ENCODE results near the gene PRAC1. TPM values are rescaled to one million over a fixed set of nuclear protein-coding genes. Genes with fewer than 3 reads are reported as not detected.

PRAC1 gene
- total RNA-seq, 2 donors from 2014 or later, result not detected

GRCh38 chr17:48748718-48749566 lies 26.6 kb upstream of the PRAC1 start:
- ATAC-seq, result no peak

DNA sequence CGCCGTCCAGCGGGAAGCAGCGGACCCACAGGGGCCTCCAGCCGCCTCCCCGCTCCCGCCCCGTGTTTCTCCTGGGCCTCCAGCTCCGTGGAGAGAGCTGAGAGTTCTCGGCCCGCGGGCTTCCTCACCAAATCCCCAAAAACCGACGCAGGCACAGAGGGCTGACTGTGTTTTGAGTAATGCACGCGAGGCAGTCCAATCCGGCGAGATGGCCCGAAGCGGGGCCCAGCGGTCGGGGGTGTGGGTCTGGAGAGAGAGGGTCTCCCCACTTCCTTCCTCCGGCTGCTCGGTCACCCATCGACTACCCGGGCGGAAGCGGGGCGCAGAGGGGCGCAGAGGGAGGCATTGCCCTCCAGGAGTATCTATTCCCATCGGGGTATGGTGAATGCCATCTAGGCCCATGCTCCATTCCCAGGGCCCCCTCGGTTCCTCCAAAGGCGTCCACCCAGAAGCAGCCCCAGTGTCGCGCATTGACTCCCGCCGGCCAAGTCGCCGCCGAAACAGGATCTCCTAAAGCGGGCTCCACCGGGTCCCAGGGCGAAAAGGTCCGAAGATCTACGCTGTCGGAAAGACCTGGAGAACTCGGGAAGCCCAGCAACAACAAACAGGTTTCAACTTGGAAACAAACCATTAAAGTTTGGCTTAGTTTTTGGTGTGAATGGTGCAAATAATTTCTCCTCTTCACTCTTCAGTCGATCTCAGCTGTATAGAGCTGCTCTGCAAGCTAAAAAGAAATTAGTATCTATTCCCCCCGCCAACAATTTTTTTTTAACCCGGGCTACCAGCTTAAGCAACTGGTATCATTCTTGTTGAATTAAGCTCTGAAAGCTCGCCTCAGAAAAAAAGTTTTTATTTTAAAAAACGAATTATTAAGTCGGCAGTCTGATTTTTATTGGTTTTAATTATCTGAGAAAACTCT lies 25.4 kb upstream of the PRAC1 start:
- intact Hi-C loops (cut with DNase I), result no loop called here
- ATAC-seq (no peak), DNase-seq (no peak)

More at GRCh38 chr17:48748718-48749566, 26.6 kb upstream of the PRAC1 start:
- DNase-seq, result no peak
- intact Hi-C loops (cut with DNase I), result no loop called here

GRCh38 chr17:48746916-48747444 lies 24.7 kb upstream of the PRAC1 start:
- ATAC-seq (no peak), DNase-seq (no peak)
- intact Hi-C loops (cut with DNase I), result no loop called here

DNA sequence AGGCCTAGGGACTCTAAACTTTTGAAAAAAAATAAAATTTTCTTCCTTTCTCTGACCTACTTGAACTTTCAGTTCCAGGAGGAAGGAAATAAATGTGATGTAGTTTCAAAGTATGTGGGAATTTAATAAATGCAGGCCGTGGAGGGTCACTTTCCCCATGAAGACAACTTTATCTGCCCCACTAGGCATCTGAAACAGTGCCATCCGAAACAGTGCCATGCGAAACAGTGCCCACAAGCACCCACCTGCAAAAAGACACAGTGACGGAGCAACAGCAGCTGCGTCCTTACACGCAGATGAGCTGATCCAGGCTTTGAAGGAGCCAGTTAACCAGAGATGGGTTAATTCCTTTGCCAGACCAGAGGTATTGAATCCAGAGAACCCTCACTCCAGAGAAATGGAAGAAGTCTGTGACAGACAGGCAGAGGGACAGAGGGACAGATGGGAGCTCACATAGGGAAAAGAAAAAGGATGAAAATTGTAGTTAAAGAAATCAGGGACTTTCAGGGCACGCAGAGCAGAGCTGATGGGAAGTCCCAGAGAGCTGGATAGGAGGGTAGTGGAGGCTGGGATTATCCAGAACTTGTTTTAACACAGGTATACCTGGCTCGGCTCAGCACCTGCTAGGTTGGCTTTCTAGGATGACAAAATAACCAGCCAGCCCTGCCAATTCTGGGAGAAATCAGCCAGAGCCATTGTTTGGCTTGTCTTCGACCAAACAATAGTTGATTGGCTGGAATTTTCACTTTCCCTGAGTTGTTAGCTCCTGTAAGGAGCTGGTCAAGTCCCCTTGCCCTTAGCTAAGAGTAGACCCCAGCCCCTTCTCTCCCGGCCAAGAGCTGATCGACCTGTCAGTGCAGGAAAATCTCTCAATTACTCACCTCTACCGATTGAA lies 23.3 kb upstream of the PRAC1 start:
- intact Hi-C loops (cut with DNase I), result no loop called here
- DNase-seq, result no peak
- ATAC-seq, result no peak

GRCh38 chr17:48740537-48740936 lies 18.2 kb upstream of the PRAC1 start:
- ATAC-seq, result no peak
- no peak for DNase-seq
- intact Hi-C loops (cut with DNase I), result no loop called here

- ATAC-seq, result no peak
- intact Hi-C loops (cut with DNase I), result no loop called here
- no peak for DNase-seq
Measured at GRCh38 chr17:48738803-48739526, 16.6 kb upstream of the PRAC1 start.

DNA sequence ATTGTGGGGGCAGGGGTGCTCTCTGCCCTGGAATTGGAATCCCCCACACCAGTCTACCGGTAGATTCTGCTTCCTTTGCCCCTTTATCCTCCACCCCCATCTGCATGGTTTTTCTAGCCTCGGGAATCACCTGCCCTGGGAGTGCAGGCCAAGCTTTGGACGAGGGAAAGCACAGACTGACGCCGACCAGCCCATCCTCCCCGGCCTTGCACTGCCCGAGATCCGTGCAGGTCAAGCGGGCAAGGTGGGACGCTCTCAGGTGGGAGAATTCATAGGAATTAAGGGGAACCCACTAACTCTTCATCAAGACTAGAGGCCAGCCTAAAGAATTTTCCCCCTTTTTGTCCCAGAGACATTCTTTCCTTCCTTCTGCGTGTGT lies 16.1 kb upstream of the PRAC1 start:
- ATAC-seq (no peak), DNase-seq (no peak)
- intact Hi-C loops (cut with DNase I), result no loop called here

GRCh38 chr17:48737330-48738043 lies 15.2 kb upstream of the PRAC1 start:
- ATAC-seq (peak in 1 of 2 donors; percentile 27), DNase-seq (no peak)
- intact Hi-C loops (cut with DNase I), result no loop called here

DNA sequence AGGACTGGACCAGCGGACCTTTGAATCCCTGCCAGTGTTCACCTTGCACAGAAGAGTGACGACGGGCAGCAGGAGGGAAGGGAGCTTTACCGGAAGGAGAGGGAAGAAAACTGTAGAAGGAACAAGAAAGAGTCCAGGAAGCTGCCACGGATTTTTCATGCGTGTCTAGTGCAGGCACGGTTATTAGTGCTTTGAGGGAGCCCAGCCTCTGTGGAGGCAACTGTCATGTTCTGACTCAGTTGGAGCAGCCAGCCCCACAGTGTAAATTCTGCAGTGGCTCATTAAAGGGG lies 12.7 kb upstream of the PRAC1 start:
- intact Hi-C loops (cut with DNase I), result no loop called here
- no peak for ATAC-seq
- no peak for DNase-seq

DNA sequence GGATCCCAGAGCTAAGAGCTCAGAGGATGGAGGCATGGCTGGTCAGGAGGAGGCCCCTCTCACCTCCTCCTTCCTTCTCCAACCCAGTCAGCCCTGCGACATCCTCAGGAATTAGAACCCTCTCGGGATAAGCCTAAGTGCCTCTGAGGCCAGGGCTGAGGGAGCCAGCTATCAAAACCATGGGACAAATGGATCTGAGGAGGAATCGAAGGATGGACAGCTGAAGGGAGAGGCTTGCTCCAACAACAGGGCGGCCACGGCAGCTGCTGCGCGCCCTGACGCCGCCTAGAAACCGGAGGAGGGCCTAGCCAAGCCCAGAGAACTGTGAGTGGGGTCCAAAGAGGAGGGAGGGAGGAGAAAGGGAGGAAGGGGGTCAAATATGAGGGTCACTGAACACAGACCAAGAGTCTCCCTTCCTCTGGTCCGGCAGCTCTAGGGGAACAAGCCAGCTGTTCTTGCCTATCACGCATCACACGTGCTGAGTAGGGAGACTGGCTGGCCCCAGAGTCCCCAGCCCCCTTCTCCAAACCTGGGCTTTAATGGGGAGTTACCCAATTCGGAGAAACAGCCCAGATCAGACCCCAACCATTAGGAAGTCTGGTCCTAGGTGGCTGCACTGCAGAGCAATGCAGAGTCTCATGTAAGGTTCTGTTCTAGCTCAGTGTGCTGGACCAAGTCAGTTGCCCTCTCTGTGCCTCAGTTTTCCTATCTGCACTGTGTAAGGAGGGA lies 12.2 kb upstream of the PRAC1 start:
- ATAC-seq, result no peak
- intact Hi-C loops (cut with DNase I), result no loop called here
- DNase-seq, result no peak

DNA sequence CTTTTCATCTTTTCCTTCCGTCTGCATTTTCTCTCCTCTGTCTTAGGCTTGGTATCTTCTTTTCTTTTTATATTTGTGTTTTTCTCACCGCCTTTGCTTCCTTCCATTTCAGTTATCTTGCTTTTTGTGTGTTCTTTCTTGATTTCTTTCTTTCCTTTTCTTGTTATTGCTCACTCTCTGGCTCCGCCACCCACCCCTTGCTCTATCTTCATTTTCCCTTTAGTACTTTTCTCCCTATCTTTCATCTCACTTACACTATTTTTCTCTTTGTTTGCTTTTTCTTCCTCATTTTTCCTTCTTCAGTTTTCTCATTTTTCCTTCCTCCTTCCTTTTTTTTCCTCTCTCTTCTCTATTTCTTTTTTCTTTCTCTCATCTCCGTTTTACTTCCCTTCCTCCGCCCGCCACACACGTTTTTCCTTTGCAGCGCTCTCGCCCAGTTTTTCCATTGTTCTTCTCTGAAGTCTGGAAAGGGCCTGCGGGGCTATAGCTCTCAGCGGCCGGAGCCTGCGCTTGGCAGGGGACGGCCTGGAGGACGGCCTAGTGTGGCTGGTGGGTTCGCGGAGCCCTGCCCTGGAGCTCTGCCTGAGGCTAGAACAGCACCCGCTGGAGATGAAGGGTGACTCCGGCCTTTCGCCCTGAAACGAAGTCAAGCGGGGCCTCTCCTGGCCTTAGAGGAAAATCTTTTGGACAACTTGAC lies 11.5 kb upstream of the PRAC1 start:
- intact Hi-C loops (cut with DNase I), result no loop called here
- ATAC-seq (no peak), DNase-seq (no peak)

DNA sequence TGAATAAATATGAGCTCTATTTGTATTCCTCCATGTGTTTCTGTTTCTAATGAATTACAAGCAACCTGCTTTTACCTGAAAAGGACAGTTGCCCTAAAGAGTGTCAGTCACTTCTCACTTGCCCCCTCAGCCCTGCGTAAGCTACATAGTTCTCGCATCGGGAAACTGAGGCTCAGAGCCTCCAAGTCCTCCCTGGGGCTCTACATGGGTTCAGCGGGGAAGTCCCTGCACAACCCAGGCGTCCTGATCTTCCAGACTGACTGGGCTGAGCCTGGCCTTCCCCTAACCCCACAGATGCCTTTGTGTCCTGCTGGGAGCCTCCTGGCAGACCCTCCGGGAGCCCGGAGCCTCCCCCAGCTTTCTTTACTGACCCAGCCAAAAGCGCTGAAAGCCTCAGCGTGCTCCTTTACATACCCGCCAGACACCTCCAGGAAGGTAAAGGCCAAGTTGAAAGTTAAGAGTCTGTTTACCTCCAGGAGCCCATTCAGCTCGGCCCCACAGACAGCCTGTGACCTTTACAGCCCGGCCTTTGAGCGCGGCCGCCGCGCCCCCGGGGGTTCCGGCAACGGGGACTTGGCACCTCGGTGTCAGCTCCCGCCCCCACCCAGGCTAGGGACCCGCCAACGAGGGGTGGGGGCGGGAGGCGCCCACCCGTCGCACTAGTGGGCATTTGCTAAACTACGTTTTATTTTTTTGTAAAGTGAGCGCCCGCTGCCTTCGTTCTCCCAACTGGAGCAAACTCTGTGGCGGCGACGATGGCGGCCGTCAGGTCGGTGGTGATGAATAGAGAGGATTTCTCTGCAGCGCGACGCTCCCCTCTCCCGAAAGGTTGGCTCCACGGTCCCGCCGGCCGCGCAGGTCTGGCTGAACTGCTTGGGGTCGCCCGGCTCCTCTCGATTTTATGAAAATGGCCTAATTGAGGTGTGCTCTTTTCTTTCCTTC lies 10.6 kb upstream of the PRAC1 start:
- no peak for ATAC-seq
- intact Hi-C loops (cut with DNase I), result no loop called here
- no peak for DNase-seq

- ATAC-seq, result no peak
- intact Hi-C loops (cut with DNase I), result no loop called here
Measured at GRCh38 chr17:48731355-48731754, 9.0 kb upstream of the PRAC1 start.

DNA sequence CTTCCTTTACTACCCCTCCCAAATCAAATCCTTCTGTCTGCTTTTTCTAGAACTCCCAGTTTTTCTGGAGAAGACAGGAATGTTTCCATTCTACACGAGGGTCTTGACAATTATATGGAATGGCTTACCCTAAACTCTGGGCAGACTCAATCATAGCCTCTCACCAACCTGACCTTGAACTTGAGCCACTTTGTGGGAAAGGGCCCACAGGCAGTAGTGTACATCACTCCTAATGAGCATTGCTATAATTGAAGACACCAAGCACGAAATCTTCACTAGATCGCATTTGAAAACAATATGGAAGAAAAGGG lies 7.9 kb upstream of the PRAC1 start:
- intact Hi-C loops (cut with DNase I), result no loop called here
- DNase-seq, result no peak
- no peak for ATAC-seq

More at GRCh38 chr17:48731355-48731754, 9.0 kb upstream of the PRAC1 start:
- DNase-seq, result no peak

DNA sequence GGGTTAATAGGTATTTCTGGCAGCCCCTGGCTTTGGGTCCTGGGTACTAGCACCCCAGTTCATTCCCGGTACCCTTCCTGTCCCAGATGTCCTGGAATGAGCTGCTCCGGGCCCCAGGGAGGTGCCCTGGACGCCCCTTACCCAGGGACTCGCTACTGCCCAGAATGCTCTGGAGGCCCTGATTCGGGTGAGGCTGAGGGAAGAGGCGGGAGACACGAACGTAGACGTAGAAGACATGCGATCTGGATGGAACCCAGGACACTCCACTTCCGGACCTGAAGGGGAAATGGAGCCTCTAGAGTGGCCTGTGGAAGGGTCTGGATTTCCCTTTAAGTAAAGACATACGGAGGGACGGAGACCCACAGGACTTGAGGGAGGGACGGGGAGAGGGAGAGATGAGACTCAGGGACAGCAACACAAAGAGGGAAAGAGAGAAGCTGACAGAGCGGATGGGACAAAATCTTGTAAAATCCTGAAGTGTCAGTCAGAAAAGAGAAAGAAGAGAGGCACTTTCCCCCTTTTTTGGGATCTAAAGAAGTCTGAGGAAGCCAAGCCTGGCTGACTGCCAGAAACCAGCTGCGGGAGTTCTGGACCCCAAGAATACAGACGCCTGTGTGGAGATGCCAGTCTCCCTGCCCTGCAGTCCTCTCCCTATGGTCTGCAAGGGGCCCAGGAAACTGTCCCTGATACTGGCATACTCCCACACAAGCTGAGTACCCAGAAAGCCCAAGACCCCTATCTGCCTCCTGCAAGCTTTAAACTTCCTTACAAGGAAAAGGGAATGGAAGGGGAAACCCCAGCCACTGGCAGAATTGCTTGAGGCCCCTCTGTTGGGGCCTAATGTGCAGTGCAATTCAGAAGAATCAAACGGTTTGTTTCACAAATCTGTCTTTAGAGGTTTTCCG lies 7.3 kb upstream of the PRAC1 start:
- DNase-seq (no peak), ATAC-seq (no peak)
- intact Hi-C loops (cut with DNase I), result loop anchor here (5.0 to 10.0 kb wide), 2 partner anchors 145 to 153 kb away; no protein-coding TSS in a partner anchor

All from left cardiac atrium (tissue), 4 donors.